ENCODE results near the gene ZNF550. TPM values are rescaled to one million over a fixed set of nuclear protein-coding genes. Genes with fewer than 3 reads are reported as not detected.
"Not testable (repeated sequence)": the region's sequence is repeated elsewhere in the genome, so short reads cannot be mapped to it uniquely, and the experiment has no call there.

The ZNF550 gene
- total RNA-seq, 1 experiment from 2014 or later: 4.9 TPM

- DNase-seq (ENCODE audit: low spot score): peak; percentile 94
These were observed 32.4 kb downstream of the ZNF550 start, which contains the start of gene ZNF549 for GRCh38 chr19:57527136-57527881. Gene ZNF549 (plus strand): TSS chr19:57527356. CDS start chr19:57527574, 218 bp downstream.

- DNase-seq (ENCODE audit: low spot score): not testable (repeated sequence)
These were observed 41.6 kb downstream of the ZNF550 start for GRCh38 chr19:57518021-57518420.

GRCh38 chr19:57515255-57515654 is 44.4 kb downstream of the ZNF550 start:
- no peak for DNase-seq (ENCODE audit: low spot score)

GRCh38 chr19:57512845-57513244 is 46.8 kb downstream of the ZNF550 start:
- no peak for DNase-seq (ENCODE audit: low spot score)

GRCh38 chr19:57511484-57511883 is 48.2 kb downstream of the ZNF550 start:
- no peak for DNase-seq (ENCODE audit: low spot score)

- no peak for DNase-seq (ENCODE audit: low spot score)
These were observed 53.5 kb downstream of the ZNF550 start for GRCh38 chr19:57506163-57506562.

GRCh38 chr19:57500400-57500799 is 59.3 kb downstream of the ZNF550 start:
- DNase-seq (ENCODE audit: low spot score): not testable (repeated sequence)

GRCh38 chr19:57499680-57500395 is 59.8 kb downstream of the ZNF550 start, which contains the start of gene ZNF773:
Gene ZNF773 (plus strand): TSS chr19:57499938. CDS start chr19:57500081, 143 bp downstream.
- DNase-seq (ENCODE audit: low spot score): peak; percentile 97

- DNase-seq (ENCODE audit: low spot score): not testable (repeated sequence)
These were observed 60.4 kb downstream of the ZNF550 start for GRCh38 chr19:57499332-57499679.

GRCh38 chr19:57488299-57488644 is 71.4 kb downstream of the ZNF550 start:
- DNase-seq (ENCODE audit: low spot score): not testable (repeated sequence)

- peak; percentile 87 for DNase-seq (ENCODE audit: low spot score)
These were observed 72.0 kb downstream of the ZNF550 start, which contains the start of gene ZNF419 for GRCh38 chr19:57487477-57488298. Gene ZNF419 (plus strand): TSS chr19:57487750. CDS start chr19:57487951, 201 bp downstream.

Other genes starting within 250 kb of the ZNF550 start
- 15.8 and 16.6 TPM in 2 replicates for gene ZNF543, start 239.4 kb downstream of the ZNF550 start, total RNA-seq (2014; rRNA removed; shearing (Covaris generic))
- gene ZNF304, start 208.6 kb downstream of the ZNF550 start, total RNA-seq (2014; rRNA removed; shearing (Covaris generic)): 13.0 and 14.0 TPM in 2 replicates
- 35.3 and 42.1 TPM in 2 replicates for gene TRAPPC2B, start 196.3 kb downstream of the ZNF550 start, total RNA-seq (2014; rRNA removed; shearing (Covaris generic))
- 4.7 and 10.0 TPM in 2 replicates for gene ZNF547, start 196.3 kb downstream of the ZNF550 start, total RNA-seq (2014; rRNA removed; shearing (Covaris generic))
- gene ZNF548, start 170.0 kb downstream of the ZNF550 start, total RNA-seq (2014; rRNA removed; shearing (Covaris generic)): 22.2 and 30.7 TPM in 2 replicates
- 10.0 and 19.1 TPM in 2 replicates for gene ZNF17, start 148.7 kb downstream of the ZNF550 start, total RNA-seq (2014; rRNA removed; shearing (Covaris generic))
- gene ZNF749, start 124.5 kb downstream of the ZNF550 start, total RNA-seq (2014; rRNA removed; shearing (Covaris generic)): 15.1 and 24.4 TPM in 2 replicates
- 0.05 and 0.45 TPM in 2 replicates for gene VN1R1, start 102.7 kb downstream of the ZNF550 start, total RNA-seq (2014; rRNA removed; shearing (Covaris generic))
- gene ZNF772, start 82.3 kb downstream of the ZNF550 start, total RNA-seq (2014; rRNA removed; shearing (Covaris generic)): 7.4 and 9.0 TPM in 2 replicates
- gene ZNF419, start 72.1 kb downstream of the ZNF550 start, total RNA-seq (2014; rRNA removed; shearing (Covaris generic)): 10.1 and 11.8 TPM in 2 replicates
- gene ZNF773, start 59.9 kb downstream of the ZNF550 start, total RNA-seq (2014; rRNA removed; shearing (Covaris generic)): 4.2 and 15.4 TPM in 2 replicates
- gene ZNF549, start 32.5 kb downstream of the ZNF550 start, total RNA-seq (2014; rRNA removed; shearing (Covaris generic)): 5.4 and 6.1 TPM in 2 replicates
- gene ZNF416, start 19.0 kb upstream of the ZNF550 start, total RNA-seq (2014; rRNA removed; shearing (Covaris generic)): 8.5 TPM in 2 replicates
- gene ZIK1, start 24.3 kb upstream of the ZNF550 start, total RNA-seq (2014; rRNA removed; shearing (Covaris generic)): not detected in 2 replicates
- 13.6 and 20.2 TPM in 2 replicates for gene ZNF530, start 40.0 kb upstream of the ZNF550 start, total RNA-seq (2014; rRNA removed; shearing (Covaris generic))
- gene ZNF134, start 54.4 kb upstream of the ZNF550 start, total RNA-seq (2014; rRNA removed; shearing (Covaris generic)): 36.0 and 48.8 TPM in 2 replicates
- 15.5 and 15.8 TPM in 2 replicates for gene ZNF211, start 73.3 kb upstream of the ZNF550 start, total RNA-seq (2014; rRNA removed; shearing (Covaris generic))
- 0.12 TPM in 1 of 2 replicates, not detected in the other for gene ZSCAN4, start 109.1 kb upstream of the ZNF550 start, total RNA-seq (2014; rRNA removed; shearing (Covaris generic))
- gene ZNF551, start 122.1 kb upstream of the ZNF550 start, total RNA-seq (2014; rRNA removed; shearing (Covaris generic)): 11.2 and 18.7 TPM in 2 replicates
- gene ZNF154, start 149.3 kb upstream of the ZNF550 start, total RNA-seq (2014; rRNA removed; shearing (Covaris generic)): not detected in 2 replicates
- not detected in 2 replicates for gene ZNF671, start 167.8 kb upstream of the ZNF550 start, total RNA-seq (2014; rRNA removed; shearing (Covaris generic))
- gene ZNF776, start 187.0 kb upstream of the ZNF550 start, total RNA-seq (2014; rRNA removed; shearing (Covaris generic)): 20.9 and 26.1 TPM in 2 replicates
- 18.9 and 24.6 TPM in 2 replicates for gene ZNF586, start 209.8 kb upstream of the ZNF550 start, total RNA-seq (2014; rRNA removed; shearing (Covaris generic))

Measured in A172 (cell line).